Renal cortical epithelial cell (primary cell): ENCODE data around the gene PCP4L1. TPM values are rescaled to one million over a fixed set of nuclear protein-coding genes. Genes with fewer than 3 reads are reported as not detected.
"Not testable (repeated sequence)": the region's sequence is repeated elsewhere in the genome, so short reads cannot be mapped to it uniquely, and the experiment has no call there.

Experiments used
- DNase-seq: peaks from one replicate; pipeline ENCODE4 v3.0.0-alpha.2; 2011; ENCODE audit warnings: low read depth
- total RNA-seq: library from RNA; depleted of rRNA; stranded (reverse); fragments of >200 nt; gene quantifications from 2 replicates; pipeline ENCODE4 v1.2.3, GENCODE V29; 2014

Gene PCP4L1
- total RNA-seq, 1 donor from 2014 or later: 0.30 TPM

- no peak for DNase-seq
These were observed 30.5 kb upstream of the PCP4L1 start for GRCh38 chr1:161228032-161228431.

- DNase-seq: no peak
These were observed 28.6 kb upstream of the PCP4L1 start for GRCh38 chr1:161229896-161230295.

GRCh38 chr1:161230762-161231161 is 27.8 kb upstream of the PCP4L1 start:
- no peak for DNase-seq

GRCh38 chr1:161233102-161233501 is 25.4 kb upstream of the PCP4L1 start:
- DNase-seq: no peak

GRCh38 chr1:161235957-161236775 is 22.4 kb upstream of the PCP4L1 start:
- peak; percentile 9 for DNase-seq

GRCh38 chr1:161238039-161238473 is 20.5 kb upstream of the PCP4L1 start, which contains the start of gene NR1I3:
NR1I3 (minus strand) TSS chr1:161238203; CDS start chr1:161236565, 1,638 bp downstream.
- DNase-seq: no peak

- DNase-seq: no peak
These were observed 16.9 kb upstream of the PCP4L1 start for GRCh38 chr1:161241682-161242081.

GRCh38 chr1:161242313-161242712 is 16.2 kb upstream of the PCP4L1 start:
- no peak for DNase-seq

GRCh38 chr1:161244888-161245287 is 13.7 kb upstream of the PCP4L1 start:
- no peak for DNase-seq

GRCh38 chr1:161250100-161250499 is 8.4 kb upstream of the PCP4L1 start:
- not testable (repeated sequence) for DNase-seq

- no peak for DNase-seq
These were observed 7.7 kb upstream of the PCP4L1 start for GRCh38 chr1:161250829-161251228.

GRCh38 chr1:161251579-161251978 is 7.0 kb upstream of the PCP4L1 start:
- DNase-seq: no peak

- DNase-seq: not testable (repeated sequence)
These were observed 3.2 kb upstream of the PCP4L1 start for GRCh38 chr1:161255302-161255701.

GRCh38 chr1:161255955-161256520 is 2.5 kb upstream of the PCP4L1 start:
- DNase-seq: not testable (repeated sequence)

- DNase-seq: not testable (repeated sequence)
These were observed 1.4 kb upstream of the PCP4L1 start for GRCh38 chr1:161257109-161257508.

- DNase-seq: no peak
These were observed 779 bp downstream of the PCP4L1 start for GRCh38 chr1:161259345-161259702.

- no peak for DNase-seq
These were observed 1.2 kb downstream of the PCP4L1 start for GRCh38 chr1:161259765-161260164.

GRCh38 chr1:161260376-161261260 is 2.1 kb downstream of the PCP4L1 start:
- no peak for DNase-seq

- peak; percentile 47 for DNase-seq
These were observed 3.0 kb downstream of the PCP4L1 start for GRCh38 chr1:161261261-161262235.

GRCh38 chr1:161265305-161265704 is 6.8 kb downstream of the PCP4L1 start:
- DNase-seq: peak; percentile 48

GRCh38 chr1:161266202-161266601 is 7.7 kb downstream of the PCP4L1 start:
- peak; percentile 68 for DNase-seq
